GM12878 (cell line): Measurements from ENCODE around the gene TUBGCP3. TPM values are rescaled to one million over a fixed set of nuclear protein-coding genes. Genes with fewer than 3 reads are reported as not detected.

Experiments
- ATAC-seq: fragments of 200-7000 bp; cut with Tn5 transposase; 3 replicates; pipeline ENCODE4 v1.9.1; 2020; ENCODE audit warnings: mild to moderate bottlenecking, moderate library complexity
- BruUV-seq: library from RNA; stranded (reverse); fragments of 400-500 nt; replicated peaks from 2 replicates; lab custom pipeline; 2021; lab: Mats Ljungman, UMichigan
- CTCF ChIA-PET: fragments of 300-600 bp; sonication (Branson Sonifier 250); formaldehyde crosslinking; extraction: SDS; loops from one replicate; lab custom pipeline; 2021; ENCODE audit warnings: inconsistent platforms; lab: Yijun Ruan, JAX
- POLR2A ChIA-PET: fragments of 350-600 bp; formaldehyde crosslinking; extraction: SDS; loops from one replicate; lab custom pipeline; 2021; ENCODE audit warnings: inconsistent platforms; lab: Charles Lee
- RAD21 ChIA-PET: fragments of 300-600 bp; sonication (Branson Sonifier 250); formaldehyde crosslinking; loops from one replicate; lab custom pipeline; 2023; ENCODE audit warnings: antibody characterized with exemption; ENCODE audit not compliant: unreplicated experiment; lab: Charles Lee
- SMC1A ChIA-PET: fragments of 300-600 bp; sonication (Branson Sonifier 250); formaldehyde crosslinking; loops from one replicate; lab custom pipeline; 2023; ENCODE audit not compliant: unreplicated experiment, uncharacterized antibody; lab: Charles Lee
- DNase-seq: peaks from one replicate; pipeline ENCODE4 v3.0.0-alpha.2; 2011; ENCODE audit warnings: low read depth, low spot score
- FAIRE-seq: peaks from 3 replicates; lab custom pipeline; 2011; peaks lifted over from hg19 to GRCh38; lab: Jason Lieb, UNC
- H2AFZ ChIP-seq: 2 replicates; pipeline ENCODE4 v1.6.0; 2011; ENCODE audit warnings: low read depth, low read length, control low read depth; ENCODE audit not compliant: control insufficient read depth
- H3K27ac ChIP-seq: 2 replicates; pipeline ENCODE4 v1.5.1; 2011; ENCODE audit warnings: control low read depth; ENCODE audit not compliant: control insufficient read depth, insufficient read depth
- H3K27me3 ChIP-seq, 2 experiments: replicated peaks in 1 of 2; 2 replicates each; pipeline versions ENCODE4 v1.6.0 to v1.6.1; 2011; ENCODE audit warnings: low read length in 1 of 2; ENCODE audit not compliant: control insufficient read depth in 2 of 2, insufficient read depth in 2 of 2
- H3K36me3 ChIP-seq, 2 experiments: 2 replicates each; pipeline ENCODE4 v1.5.1; 2011; ENCODE audit warnings: low read length in 1 of 2; ENCODE audit not compliant: control insufficient read depth in 2 of 2, insufficient read depth in 2 of 2
- H3K4me1 ChIP-seq: 2 replicates; pipeline ENCODE4 v1.6.1; 2011; ENCODE audit warnings: mild to moderate bottlenecking, low read length, moderate library complexity, mixed read lengths; ENCODE audit not compliant: control insufficient read depth, insufficient read depth
- H3K4me2 ChIP-seq: 2 replicates; pipeline ENCODE4 v1.6.0; 2011; ENCODE audit warnings: control low read depth; ENCODE audit not compliant: control insufficient read depth, insufficient read depth
- H3K4me3 ChIP-seq: fragments of 200-600 bp; sonication (generic); 2 replicates; pipeline ENCODE4 v1.5.1; 2016
- H3K79me2 ChIP-seq: 2 replicates; pipeline ENCODE4 v1.6.0; 2011; ENCODE audit warnings: low read length; ENCODE audit not compliant: control insufficient read depth, insufficient read depth
- H3K9ac ChIP-seq: 2 replicates; pipeline ENCODE4 v1.8.0; 2011; ENCODE audit warnings: low read length, control low read depth, mixed read lengths; ENCODE audit not compliant: control insufficient read depth, insufficient read depth
- H3K9me3 ChIP-seq: replicated peaks from 3 replicates; pipeline ENCODE4 v1.5.1; 2011; ENCODE audit warnings: mild to moderate bottlenecking, low read length; ENCODE audit not compliant: control insufficient read depth, insufficient read depth
- H4K20me1 ChIP-seq: 2 replicates; pipeline ENCODE4 v1.6.0; 2011; ENCODE audit not compliant: control insufficient read depth, insufficient read depth
- ATF3 ChIP-seq: IDR thresholded peaks from 2 replicates; pipeline ENCODE4 v1.6.1; 2011; ENCODE audit warnings: low read depth, mild to moderate bottlenecking, low read length, moderate library complexity, borderline replicate concordance; ENCODE audit errors: extremely low read depth
- BHLHE40 ChIP-seq, 2 experiments: fragments of 450-650 bp in 1 of 2; IDR thresholded peaks; 2 replicates each; pipeline ENCODE4 v1.6.1; 2011 to 2017; ENCODE audit warnings: low read depth in 2 of 2, borderline replicate concordance in 1 of 2, improper control_type of control experiment in 1 of 2, low read length in 1 of 2, mild to moderate bottlenecking in 1 of 2
- CEBPB ChIP-seq, 2 experiments: fragments of 150-350 bp in 1 of 2; IDR thresholded peaks; 2 replicates each; pipeline ENCODE4 v1.6.1; 2012 to 2014; ENCODE audit warnings: low read depth in 2 of 2, low read length in 2 of 2, borderline replicate concordance in 1 of 2, inconsistent platforms in 1 of 2
- ELK1 ChIP-seq: IDR thresholded peaks from 2 replicates; pipeline ENCODE4 v1.6.1; 2012; ENCODE audit warnings: low read depth, low read length, improper control_type of control experiment
- EP300 ChIP-seq, 2 experiments: fragments of 150-350 bp in 1 of 2; IDR thresholded peaks; 2 replicates each; pipeline ENCODE4 v1.6.1; 2011 to 2012; ENCODE audit warnings: low read depth in 2 of 2, low read length in 2 of 2, borderline replicate concordance in 1 of 2, improper control_type of control experiment in 1 of 2, inconsistent platforms in 1 of 2; ENCODE audit not compliant: control insufficient read depth in 1 of 2
- JUND ChIP-seq: IDR thresholded peaks from 2 replicates; pipeline ENCODE4 v1.6.1; 2012; ENCODE audit warnings: low read depth, mild to moderate bottlenecking, low read length, improper control_type of control experiment, moderate library complexity
- MTA2 ChIP-seq: fragments of 450-650 bp; IDR thresholded peaks from 2 replicates; pipeline ENCODE4 v1.6.1; 2016; ENCODE audit warnings: low read depth, mild to moderate bottlenecking, moderate library complexity
- NR2C1 ChIP-seq: fragments of 450-650 bp; IDR thresholded peaks from 2 replicates; pipeline ENCODE4 v1.6.1; 2017; ENCODE audit warnings: antibody characterized with exemption, mild to moderate bottlenecking, moderate library complexity
- NR2C2 ChIP-seq: IDR thresholded peaks from 2 replicates; pipeline ENCODE4 v1.6.1; 2011; ENCODE audit warnings: borderline replicate concordance, low read depth; ENCODE audit not compliant: control insufficient read depth, insufficient read length
- NRF1 ChIP-seq: conservative IDR thresholded peaks from 2 replicates; pipeline ENCODE4 v1.6.1; 2011; ENCODE audit warnings: mild to moderate bottlenecking, low read depth, low read length, improper control_type of control experiment
- POU2F2 ChIP-seq: IDR thresholded peaks from 3 replicates; pipeline ENCODE4 v1.6.1; 2011; ENCODE audit warnings: low read depth, mild to moderate bottlenecking, low read length, borderline replicate concordance
- RAD21 ChIP-seq: IDR thresholded peaks from 2 replicates; pipeline ENCODE4 v1.6.1; 2011; ENCODE audit warnings: mild to moderate bottlenecking, low read depth, low read length, moderate library complexity; ENCODE audit not compliant: insufficient read depth
- RUNX3 ChIP-seq: IDR thresholded peaks from 2 replicates; pipeline ENCODE4 v1.6.1; 2012; ENCODE audit warnings: low read length, inconsistent platforms
- SKIL ChIP-seq: fragments of 450-650 bp; IDR thresholded peaks from 2 replicates; pipeline ENCODE4 v1.6.1; 2017; ENCODE audit warnings: mild to moderate bottlenecking, low read depth, inconsistent platforms; ENCODE audit not compliant: poor library complexity, severe bottlenecking
- SREBF2 ChIP-seq: IDR thresholded peaks from 2 replicates; pipeline ENCODE4 v1.6.1; 2012; ENCODE audit warnings: mild to moderate bottlenecking, low read length
- YY1 ChIP-seq: IDR thresholded peaks from 2 replicates; pipeline ENCODE4 v1.6.1; 2011; ENCODE audit warnings: low read depth, mild to moderate bottlenecking, low read length
- ZNF24 ChIP-seq: fragments of 450-650 bp; IDR thresholded peaks from 2 replicates; pipeline ENCODE4 v1.6.1; 2017; ENCODE audit warnings: antibody characterized with exemption, mild to moderate bottlenecking
- WGBS: methylation state at CpG from one replicate; pipeline ENCODE4 v1.1.6; 2016; ENCODE audit warnings: low lambda C conversion rate; ENCODE audit not compliant: insufficient replicate concordance, insufficient coverage; ENCODE audit errors: missing lambda C conversion rate; 5-methylcytosine and 5-hydroxymethylcytosine counted together
- in situ Hi-C: fragments of 300-500 bp; cut with MboI; formaldehyde crosslinking; loops from 9 replicates; pipeline ENCODE4 v1.14.3; 2018; ENCODE audit warnings: mixed read lengths
- intact Hi-C: fragments of 100-400 bp; cut with micrococcal nuclease; formaldehyde crosslinking; loops from one replicate; pipeline ENCODE4 v1.14.2; 2022; ENCODE audit not compliant: unreplicated experiment
- polyA plus RNA-seq, 11 experiments: library from polyadenylated mRNA; depleted of rRNA in 4 of 11; unstranded in 6 of 11; stranded (reverse) in 5 of 11; fragments of >200 nt; fragmentation: Nextera tagmentation in 4 of 11; fragmentation: Illumina TruSeq in 1 of 11; extraction: Ambion mirVana in 4 of 11; extraction: Trizol in 1 of 11; gene quantifications; 1 replicate in 1 of 11; 2 replicates in 10 of 11; pipeline versions ENCODE4 v1.2.1 to v1.2.3, GENCODE V29; 2011 to 2016; ENCODE audit warnings: inconsistent platforms in 2 of 11, missing spikeins in 2 of 11, low read depth in 1 of 11
- total RNA-seq, 4 experiments: library from RNA; depleted of rRNA in 3 of 4; stranded (reverse); fragments of >200 nt in 3 of 4; fragmentation: Illumina TruSeq in 1 of 4; extraction: Trizol in 1 of 4; gene quantifications; 2 replicates each; pipeline versions ENCODE4 v1.2.1 to v1.2.3, GENCODE V29; 2013 to 2021
- TF ChIP-seq, protein P1 (sequence below): IDR thresholded peaks from 2 replicates; pipeline ENCODE4 v1.6.1; 2012; ENCODE audit warnings: low read depth, low read length, improper control_type of control experiment

The TUBGCP3 gene
- total and polyA plus RNA-seq, 10 of the 15 experiments (the other 5 are each of a cell fraction or from before 2014, with no cell fraction given) = 4.0 to 34.0 (median 22.6) TPM

DNA sequence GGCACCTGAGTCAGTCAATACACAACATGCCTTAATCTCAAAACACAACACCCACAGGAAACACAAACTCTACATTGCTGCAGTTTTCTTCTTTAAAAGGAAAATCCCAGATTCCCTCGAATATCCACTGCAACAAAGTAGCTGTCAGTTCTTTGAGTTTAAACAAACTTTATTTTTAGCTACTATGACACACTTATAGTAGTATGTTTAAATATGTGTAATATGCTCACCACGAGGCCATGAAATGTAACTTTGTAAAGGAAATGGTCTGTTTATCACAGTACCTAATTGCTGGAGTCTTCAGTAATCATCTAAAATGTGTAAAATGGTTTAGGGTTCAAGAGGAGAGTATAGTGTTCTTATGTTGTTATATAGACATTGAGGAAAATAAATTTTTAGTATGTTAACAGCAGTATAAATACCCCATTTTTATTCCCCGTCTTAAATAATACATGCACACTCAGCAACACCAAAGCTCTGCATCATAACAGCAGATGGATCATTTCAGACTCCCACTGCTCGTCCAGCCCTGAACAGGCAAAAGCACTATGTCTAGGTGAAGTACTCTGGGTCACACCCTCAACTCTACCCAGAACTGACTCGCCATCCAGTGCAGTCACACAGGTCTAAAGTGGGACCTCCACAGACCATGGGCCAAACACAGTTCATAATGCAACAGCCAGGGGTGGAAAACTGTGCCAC, 20.6 kb downstream of the TUBGCP3 start:
- Histone ChIP-seq H3K9me3 (no peaks in the 10 kb centered on the region), H3K9ac (no peak overlapping the region), H4K20me1 (no peaks in the 10 kb centered on the region), H3K79me2 (peaks cover 6% of the 10 kb centered on the region), H3K27ac (no peak overlapping the region), H3K36me3 (peaks cover 9 to 12% of the 10 kb centered on the region in 2 experiments; a peak in 3 of 4 replicates), H2AFZ (no peak overlapping the region), H3K4me1 (no peaks in the 10 kb centered on the region), H3K4me3 (no peak overlapping the region), H3K4me2 (no peak overlapping the region), H3K27me3 (no peaks in the 10 kb centered on the region)
- no peak for FAIRE-seq
- SMC1A ChIA-PET = interaction anchor here (1.6 to 3.2 kb wide), 2 partner anchors 13 to 16 kb away, joined by 4 to 9 read pairs; no protein-coding TSS in a partner anchor
- ATAC-seq = no peak
- POLR2A ChIA-PET = no interaction called here
- DNase-seq = no peak
- in situ Hi-C loops (no loop called here), intact Hi-C loops (no loop called here)
- RAD21 ChIA-PET = no interaction called here
- CTCF ChIA-PET = no interaction called here
- TF ChIP-seq YY1 (no peak), POU2F2 (no peak), JUND (no peak), SREBF2 (no peak), ZNF24 (no peak), NR2C1 (no peak), SKIL (no peak), RAD21 (no peak), MTA2 (no peak), CEBPB (IDR thresholded peaks at IDR 0.05; ENCODE audit: borderline replicate concordance in 1 of 2, low read depth in 2 of 2, low read length in 2 of 2) (no peak), BHLHE40 (IDR thresholded peaks at IDR 0.05; ENCODE audit: borderline replicate concordance in 1 of 2, low read depth in 2 of 2, low read length in 1 of 2) (no peak), ATF3 (no peak), NRF1 (no peak), RUNX3 (no peak), NR2C2 (no peak), ELK1 (no peak), EP300 (IDR thresholded peaks at IDR 0.05; ENCODE audit: borderline replicate concordance in 1 of 2, control insufficient read depth in 1 of 2, low read depth in 2 of 2, low read length in 2 of 2) (no peak)
- TF ChIP-seq, protein P1, sequence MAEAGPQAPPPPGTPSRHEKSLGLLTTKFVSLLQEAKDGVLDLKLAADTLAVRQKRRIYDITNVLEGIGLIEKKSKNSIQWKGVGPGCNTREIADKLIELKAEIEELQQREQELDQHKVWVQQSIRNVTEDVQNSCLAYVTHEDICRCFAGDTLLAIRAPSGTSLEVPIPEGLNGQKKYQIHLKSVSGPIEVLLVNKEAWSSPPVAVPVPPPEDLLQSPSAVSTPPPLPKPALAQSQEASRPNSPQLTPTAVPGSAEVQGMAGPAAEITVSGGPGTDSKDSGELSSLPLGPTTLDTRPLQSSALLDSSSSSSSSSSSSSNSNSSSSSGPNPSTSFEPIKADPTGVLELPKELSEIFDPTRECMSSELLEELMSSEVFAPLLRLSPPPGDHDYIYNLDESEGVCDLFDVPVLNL = no peak
- WGBS = 65% methylated on average over 5 of the region's 5 CpGs
- no TSS peak for BruUV-seq
